Activated T-cell treated with anti-CD3 and anti-CD28 coated beads for 24 hours (primary cell): ENCODE data around the gene ZNF407.

Source experiments
- DNase-seq: peaks from one replicate; pipeline ENCODE4 v3.0.0-alpha.2; 2020; ENCODE audit warnings: low read depth

Gene ZNF407

GRCh38 chr18:75051757-75052156 is 454.1 kb downstream of the ZNF407 start:
- DNase-seq = no peak

GRCh38 chr18:75052475-75052874 is 454.8 kb downstream of the ZNF407 start:
- no peak for DNase-seq

- no peak for DNase-seq
These were observed 455.5 kb downstream of the ZNF407 start for GRCh38 chr18:75053028-75053629.

- DNase-seq = no peak
These were observed 456.4 kb downstream of the ZNF407 start for GRCh38 chr18:75054046-75054445.

- no peak for DNase-seq
These were observed 456.9 kb downstream of the ZNF407 start for GRCh38 chr18:75054611-75055010.

GRCh38 chr18:75057169-75057960 is 459.7 kb downstream of the ZNF407 start:
- no peak for DNase-seq

- no peak for DNase-seq
These were observed 462.5 kb downstream of the ZNF407 start for GRCh38 chr18:75060185-75060584.

- no peak for DNase-seq
These were observed 464.7 kb downstream of the ZNF407 start for GRCh38 chr18:75062297-75062886.

- DNase-seq = no peak
These were observed 465.5 kb downstream of the ZNF407 start for GRCh38 chr18:75063196-75063595.

GRCh38 chr18:75063615-75064512 is 466.2 kb downstream of the ZNF407 start:
- no peak for DNase-seq

- DNase-seq = no peak
These were observed 466.8 kb downstream of the ZNF407 start for GRCh38 chr18:75064513-75064905.

GRCh38 chr18:75065251-75066000 is 467.8 kb downstream of the ZNF407 start:
- no peak for DNase-seq

GRCh38 chr18:75066021-75066880 is 468.6 kb downstream of the ZNF407 start:
- no peak for DNase-seq

- no peak for DNase-seq
These were observed 469.3 kb downstream of the ZNF407 start for GRCh38 chr18:75066936-75067335.

GRCh38 chr18:75067996-75068645 is 470.5 kb downstream of the ZNF407 start:
- DNase-seq = no peak

GRCh38 chr18:75068682-75069435 is 471.2 kb downstream of the ZNF407 start:
- no peak for DNase-seq

- DNase-seq = no peak
These were observed 472.6 kb downstream of the ZNF407 start for GRCh38 chr18:75070235-75070624.

GRCh38 chr18:75070625-75071483 is 473.2 kb downstream of the ZNF407 start:
- peak; percentile 65 for DNase-seq

- DNase-seq = no peak
These were observed 473.8 kb downstream of the ZNF407 start for GRCh38 chr18:75071484-75071785.
